ENCODE results near the gene CIC. TPM values are rescaled to one million over a fixed set of nuclear protein-coding genes. Genes with fewer than 3 reads are reported as not detected.
"Not testable (repeated sequence)": the region's sequence is repeated elsewhere in the genome, so short reads cannot be mapped to it uniquely, and the experiment has no call there.

Gene CIC
- total RNA-seq, 4 donors from 2014 or later = 27.0 to 74.1 (median 41.3) TPM

DNA sequence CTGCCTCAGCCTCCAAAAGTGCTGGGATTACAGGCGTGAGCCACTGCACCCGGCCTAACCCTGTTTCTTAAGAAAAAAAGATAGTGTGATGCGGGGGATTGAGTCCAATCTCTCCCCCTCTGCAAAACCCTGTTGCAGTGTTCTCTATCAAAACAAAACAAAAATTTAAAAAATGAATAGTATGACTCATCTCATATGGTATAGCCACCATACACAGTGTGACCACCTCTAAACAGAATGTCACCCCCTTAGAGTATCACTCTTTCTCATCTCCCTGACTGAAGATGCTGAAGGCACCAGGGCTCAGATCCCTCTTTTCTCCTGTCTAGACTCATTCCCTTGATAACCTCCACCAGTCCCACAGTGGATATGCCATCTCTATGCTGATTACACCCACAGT, 7.3 kb upstream of the CIC start:
- TF ChIP-seq POLR2A (IDR thresholded peaks at IDR 0.05) (no peak), EP300 (IDR thresholded peaks at IDR 0.05) (no peak)
- TF ChIP-seq, protein P1, sequence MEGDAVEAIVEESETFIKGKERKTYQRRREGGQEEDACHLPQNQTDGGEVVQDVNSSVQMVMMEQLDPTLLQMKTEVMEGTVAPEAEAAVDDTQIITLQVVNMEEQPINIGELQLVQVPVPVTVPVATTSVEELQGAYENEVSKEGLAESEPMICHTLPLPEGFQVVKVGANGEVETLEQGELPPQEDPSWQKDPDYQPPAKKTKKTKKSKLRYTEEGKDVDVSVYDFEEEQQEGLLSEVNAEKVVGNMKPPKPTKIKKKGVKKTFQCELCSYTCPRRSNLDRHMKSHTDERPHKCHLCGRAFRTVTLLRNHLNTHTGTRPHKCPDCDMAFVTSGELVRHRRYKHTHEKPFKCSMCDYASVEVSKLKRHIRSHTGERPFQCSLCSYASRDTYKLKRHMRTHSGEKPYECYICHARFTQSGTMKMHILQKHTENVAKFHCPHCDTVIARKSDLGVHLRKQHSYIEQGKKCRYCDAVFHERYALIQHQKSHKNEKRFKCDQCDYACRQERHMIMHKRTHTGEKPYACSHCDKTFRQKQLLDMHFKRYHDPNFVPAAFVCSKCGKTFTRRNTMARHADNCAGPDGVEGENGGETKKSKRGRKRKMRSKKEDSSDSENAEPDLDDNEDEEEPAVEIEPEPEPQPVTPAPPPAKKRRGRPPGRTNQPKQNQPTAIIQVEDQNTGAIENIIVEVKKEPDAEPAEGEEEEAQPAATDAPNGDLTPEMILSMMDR (IDR thresholded peaks at IDR 0.05) = no peak
- no peak overlapping the region for H3K4me3 ChIP-seq
- H3K36me3 ChIP-seq = no peaks in the 10 kb centered on the region
- H3K27me3 ChIP-seq = no peaks in the 10 kb centered on the region
- H3K27ac ChIP-seq = no peak overlapping the region
- 89 to 96% methylated on average over 3 of the region's 3 CpGs for WGBS, 2 donors
- H3K4me1 ChIP-seq = peaks cover 0 to 4% (median under 1%) of the 10 kb centered on the region in 4 donors
- no peak for DNase-seq (ENCODE audit: low spot score in 2 of 2)
- no peaks in the 10 kb centered on the region for H3K9me3 ChIP-seq

- WGBS, 2 donors = 89 to 90% methylated on average over 4 of the region's 4 CpGs
- not testable (repeated sequence) for H3K27ac ChIP-seq; H3K27me3 ChIP-seq; H3K36me3 ChIP-seq; DNase-seq (ENCODE audit: low spot score in 2 of 2); H3K4me3 ChIP-seq; H3K9me3 ChIP-seq
- peaks cover 0 to 24% (median 18%) of the 10 kb centered on the region in 4 donors for H3K4me1 ChIP-seq
Measured at GRCh38 chr19:42266105-42266504, 2.9 kb upstream of the CIC start.

GRCh38 chr19:42266928-42267603, 2.0 kb upstream of the CIC start:
- Histone ChIP-seq H3K4me1 (peaks cover 0 to 33% (median 26%) of the 10 kb centered on the region in 4 donors), H3K27ac (peak overlapping the region in 3 of 4 donors; percentile 99 to 100 (median 99))
- H3K36me3 ChIP-seq; H3K27me3 ChIP-seq; DNase-seq (ENCODE audit: low spot score in 2 of 2); H3K9me3 ChIP-seq; H3K4me3 ChIP-seq: not testable (repeated sequence)
- WGBS, 2 donors = 88 to 90% methylated on average over 25 of the region's 25 CpGs

DNA sequence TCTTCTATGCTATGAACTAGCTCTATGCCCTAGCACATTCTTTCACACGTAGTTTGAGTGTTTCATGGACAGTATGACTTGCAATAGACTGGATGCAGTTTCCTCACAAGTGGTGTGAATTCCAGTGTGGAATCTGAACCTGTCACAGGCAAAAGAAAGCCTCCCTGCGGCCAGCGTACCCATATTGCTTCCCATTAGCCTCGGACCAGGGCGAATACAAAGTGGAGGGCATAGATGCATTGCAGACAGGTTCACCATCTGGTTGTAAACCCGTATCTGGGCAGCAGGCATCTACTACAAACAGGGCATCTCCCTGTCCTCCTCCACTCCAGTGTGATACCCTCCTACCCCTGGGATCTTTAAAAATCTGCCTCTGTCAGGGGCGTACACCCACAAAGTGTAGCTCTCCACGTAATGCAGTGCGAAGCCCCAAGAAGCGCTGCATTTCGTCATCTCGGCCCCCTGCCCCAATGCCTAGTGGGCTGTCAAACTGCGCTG, 1.4 kb upstream of the CIC start:
- DNase-seq (ENCODE audit: low spot score in 2 of 2) = no peak
- no peaks in the 10 kb centered on the region for H3K9me3 ChIP-seq
- peaks cover 0 to 13% (median 0%) of the 10 kb centered on the region in 3 donors for H3K36me3 ChIP-seq
- peak overlapping the region; percentile 66 to 85 (median 70) for H3K4me3 ChIP-seq
- H3K4me1 ChIP-seq = peaks cover 0 to 39% (median 28%) of the 10 kb centered on the region in 4 donors
- H3K27ac ChIP-seq = peak overlapping the region; percentile 99 to 100 (median 99)
- TF ChIP-seq, protein P1 (IDR thresholded peaks at IDR 0.05) = no peak
- WGBS, 2 donors = 8 to 11% methylated on average over 11 to 13 of the region's 13 CpGs
- H3K27me3 ChIP-seq = no peaks in the 10 kb centered on the region

DNA sequence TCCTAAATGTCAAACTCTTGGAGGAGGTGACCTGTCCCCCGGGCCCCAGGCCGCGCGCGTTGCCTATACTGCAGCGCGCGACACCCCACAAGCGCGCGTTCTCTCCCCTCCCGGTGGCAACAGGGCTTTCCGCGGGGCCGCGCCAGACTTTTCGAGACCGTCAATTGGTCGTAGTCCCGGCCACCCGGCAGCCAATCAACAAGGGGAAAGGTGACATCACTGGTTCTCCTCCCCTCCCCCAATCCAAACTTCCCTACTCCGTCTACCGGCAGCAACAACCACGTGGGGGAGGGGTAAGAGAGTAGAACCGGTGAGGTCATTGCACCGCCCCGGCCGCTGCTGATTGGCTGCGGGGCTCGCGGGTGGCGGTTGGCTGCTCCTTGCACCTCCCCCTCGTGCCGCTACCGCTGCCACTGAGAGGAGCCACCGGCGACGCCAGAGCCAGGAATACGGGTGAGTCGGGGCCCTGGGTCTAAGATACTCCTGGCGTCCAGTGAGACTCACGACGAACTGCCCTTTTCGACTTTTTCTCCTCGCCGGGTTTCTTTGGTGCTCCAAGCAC, 829 bp upstream of the CIC start:
- TF ChIP-seq EP300 (IDR thresholded peaks at IDR 0.05) = peak; percentile 97 to 99
- TF ChIP-seq, protein P1 (IDR thresholded peaks at IDR 0.05) = peak in 2 of 5 experiments; percentile 11 to 45
- TF ChIP-seq POLR2A (IDR thresholded peaks at IDR 0.05) = peak; percentile 91 to 98
- Histone ChIP-seq H3K27ac (peak overlapping the region; percentile 99 to 100 (median 99)), H3K4me1 (peaks cover 0 to 39% (median 28%) of the 10 kb centered on the region in 4 donors), H3K36me3 (peaks cover 0 to 18% (median 4%) of the 10 kb centered on the region in 3 donors), H3K27me3 (no peaks in the 10 kb centered on the region), H3K9me3 (no peaks in the 10 kb centered on the region), H3K4me3 (peak overlapping the region; percentile 66 to 85 (median 70))
- DNase-seq (ENCODE audit: low spot score in 2 of 2) = peak; percentile 99 to 100
- 0% methylated on average over 30 to 43 of the region's 46 CpGs for WGBS, 2 donors

Measured in tibial nerve (tissue), 4 donors.